ENCODE data around the gene SPAG6.
"Not testable (repeated sequence)": the region's sequence is repeated elsewhere in the genome, so short reads cannot be mapped to it uniquely, and the experiment has no call there.

Gene SPAG6

GRCh38 chr10:22341190-22341925, 3.9 kb upstream of the SPAG6 start:
- DNase-seq (ENCODE audit: low read depth in 3 of 3): no peak

DNA sequence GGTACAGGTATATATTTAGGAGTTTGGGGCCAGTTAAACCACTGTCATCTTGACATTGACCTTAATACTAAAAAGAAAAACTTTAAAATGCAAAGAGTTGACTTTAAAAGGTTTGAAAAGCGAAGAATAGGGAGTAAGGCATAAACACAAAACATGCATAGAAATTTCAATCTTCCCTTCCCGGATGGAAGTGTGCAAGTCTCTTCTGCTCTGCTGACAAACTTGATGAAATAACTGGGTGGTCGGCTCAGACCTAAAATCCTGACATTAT, 3.4 kb upstream of the SPAG6 start:
- DNase-seq (ENCODE audit: low read depth in 3 of 3): no peak

DNA sequence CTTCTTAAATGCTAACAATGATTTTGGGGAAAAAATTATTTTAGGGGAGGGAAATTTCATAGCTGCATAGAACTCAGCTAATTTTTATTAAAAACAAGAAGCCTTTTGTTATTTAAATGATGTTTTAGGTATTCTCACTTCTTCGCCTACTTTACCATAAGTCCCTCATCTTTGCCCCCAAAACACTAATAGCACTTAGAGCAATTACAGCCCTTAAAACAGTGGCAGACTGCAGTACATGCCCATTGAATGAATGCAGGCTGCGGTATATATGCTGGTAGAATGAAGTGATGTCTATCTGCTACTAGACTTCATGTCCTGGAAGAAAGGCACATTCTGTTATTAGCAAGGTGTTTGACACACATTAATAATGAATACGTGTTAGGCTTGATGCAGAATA, 2.9 kb upstream of the SPAG6 start:
- no peak for DNase-seq (ENCODE audit: low read depth in 3 of 3)

DNA sequence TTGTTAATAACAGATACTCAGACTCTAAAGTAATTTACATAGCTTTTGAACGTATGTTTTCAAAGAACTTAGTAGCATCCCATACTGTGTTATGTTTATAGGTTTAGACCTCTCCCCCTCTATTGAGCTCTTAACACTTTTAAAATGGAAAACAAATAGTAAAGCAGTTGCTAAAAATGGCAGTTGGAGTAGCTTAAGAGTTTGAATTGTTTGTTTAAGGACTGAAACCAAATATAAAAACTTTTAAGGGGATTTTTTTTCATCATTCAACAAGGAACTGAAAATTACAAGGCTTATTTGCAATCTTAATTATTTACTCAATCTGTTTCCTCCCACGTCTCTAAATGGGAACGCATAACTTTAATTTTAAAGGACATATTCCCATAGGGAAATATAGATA, 1.6 kb upstream of the SPAG6 start:
- no peak for DNase-seq (ENCODE audit: low read depth in 3 of 3)

GRCh38 chr10:22344249-22344648, 1.0 kb upstream of the SPAG6 start:
- no peak for DNase-seq (ENCODE audit: low read depth in 3 of 3)

DNA sequence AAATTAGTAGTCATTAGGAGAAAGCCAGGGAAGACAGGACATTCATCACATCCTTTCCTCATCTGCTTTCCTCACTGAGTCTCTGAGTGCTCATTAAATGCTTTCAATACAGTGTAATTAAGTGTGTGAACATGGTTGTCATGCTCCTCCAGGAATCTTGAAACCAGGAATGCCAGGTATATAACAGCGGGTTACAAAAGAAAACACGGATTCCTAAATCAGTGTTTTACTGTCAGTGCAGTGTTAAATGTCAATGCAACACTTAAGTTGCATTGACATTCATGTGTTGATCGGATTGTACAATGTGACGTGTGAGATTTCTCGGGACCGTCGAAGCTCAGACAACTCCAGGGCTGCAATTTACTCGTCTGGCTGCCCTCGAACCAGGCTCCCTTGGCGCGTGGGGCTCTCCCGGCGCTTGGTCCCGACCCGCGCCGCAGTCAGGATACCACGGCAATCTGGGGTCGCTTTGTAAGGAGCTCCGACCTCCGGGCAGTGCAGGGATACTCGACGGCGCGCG, 455 bp upstream of the SPAG6 start:
- no peak for DNase-seq (ENCODE audit: low read depth in 3 of 3)

- DNase-seq (ENCODE audit: low read depth in 3 of 3): no peak
These were observed 883 bp downstream of the SPAG6 start for GRCh38 chr10:22346096-22346661.

DNA sequence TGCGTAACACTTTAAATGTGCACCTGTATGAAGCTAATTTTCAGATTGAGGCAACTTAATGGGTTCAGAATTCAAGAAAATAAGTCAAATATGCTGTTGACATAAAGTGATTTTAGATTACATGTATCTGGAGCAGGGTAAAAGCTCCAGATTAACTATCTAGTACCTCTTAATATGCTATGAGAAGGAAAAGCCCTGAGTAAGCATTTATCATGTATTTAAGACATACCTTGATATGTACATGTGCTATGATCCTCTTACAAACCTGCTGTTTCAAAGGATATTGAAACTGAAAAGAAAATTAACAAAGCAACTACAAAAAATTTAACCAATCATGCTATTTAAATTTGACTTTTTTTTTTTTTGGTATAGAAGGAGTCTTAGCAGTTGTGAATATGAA, 4.5 kb downstream of the SPAG6 start:
- DNase-seq (ENCODE audit: low read depth in 3 of 3): no peak

- DNase-seq (ENCODE audit: low read depth in 3 of 3): no peak
These were observed 5.9 kb downstream of the SPAG6 start for GRCh38 chr10:22351131-22351703.

DNA sequence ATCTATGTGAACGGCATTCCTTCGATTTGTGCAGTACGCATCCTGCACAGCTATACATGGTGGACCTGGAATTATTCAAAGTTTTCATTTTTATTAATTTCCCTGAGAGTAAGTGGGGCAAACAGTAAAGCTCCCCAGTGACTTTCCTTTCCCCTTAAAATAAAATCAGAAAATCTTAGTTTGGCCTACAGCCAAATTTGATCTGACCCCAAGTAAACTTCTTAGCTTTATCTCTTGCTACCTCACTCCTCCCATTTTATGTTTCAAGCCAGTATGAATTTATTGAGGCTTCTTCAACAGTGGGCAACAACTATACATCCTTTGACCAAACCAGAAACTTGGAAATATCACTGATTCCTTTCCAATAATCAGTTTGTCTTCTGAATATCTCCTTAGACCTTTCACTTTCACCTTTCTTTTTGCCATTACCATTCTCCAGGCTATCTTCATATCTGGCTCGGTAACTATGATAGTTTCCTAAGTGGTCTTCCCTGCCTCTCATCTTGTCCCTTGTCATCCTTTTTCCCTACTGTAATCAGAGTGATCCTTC, 11.1 kb downstream of the SPAG6 start:
- DNase-seq (ENCODE audit: low read depth in 3 of 3): no peak

DNA sequence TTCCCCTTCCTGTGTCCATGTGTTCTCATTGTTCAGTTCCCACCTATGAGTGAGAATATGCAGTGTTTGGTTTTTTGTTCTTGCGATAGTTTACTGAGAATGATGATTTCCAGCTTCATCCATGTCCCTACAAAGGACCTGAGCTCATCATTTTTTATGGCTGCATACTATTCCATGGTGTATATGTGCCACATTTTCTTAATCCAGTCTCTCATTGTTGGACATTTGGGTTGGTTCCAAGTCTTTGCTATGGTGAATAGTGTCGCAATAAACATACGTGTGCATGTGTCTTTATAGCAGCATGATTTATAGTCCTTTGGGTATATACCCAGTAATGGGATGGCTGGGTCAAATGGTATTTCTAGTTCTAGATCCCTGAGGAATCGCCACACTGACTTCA, 12.5 kb downstream of the SPAG6 start:
- not testable (repeated sequence) for DNase-seq (ENCODE audit: low read depth in 3 of 3)

- no peak for DNase-seq (ENCODE audit: low read depth in 3 of 3)
These were observed 18.0 kb downstream of the SPAG6 start for GRCh38 chr10:22363305-22363704.

DNA sequence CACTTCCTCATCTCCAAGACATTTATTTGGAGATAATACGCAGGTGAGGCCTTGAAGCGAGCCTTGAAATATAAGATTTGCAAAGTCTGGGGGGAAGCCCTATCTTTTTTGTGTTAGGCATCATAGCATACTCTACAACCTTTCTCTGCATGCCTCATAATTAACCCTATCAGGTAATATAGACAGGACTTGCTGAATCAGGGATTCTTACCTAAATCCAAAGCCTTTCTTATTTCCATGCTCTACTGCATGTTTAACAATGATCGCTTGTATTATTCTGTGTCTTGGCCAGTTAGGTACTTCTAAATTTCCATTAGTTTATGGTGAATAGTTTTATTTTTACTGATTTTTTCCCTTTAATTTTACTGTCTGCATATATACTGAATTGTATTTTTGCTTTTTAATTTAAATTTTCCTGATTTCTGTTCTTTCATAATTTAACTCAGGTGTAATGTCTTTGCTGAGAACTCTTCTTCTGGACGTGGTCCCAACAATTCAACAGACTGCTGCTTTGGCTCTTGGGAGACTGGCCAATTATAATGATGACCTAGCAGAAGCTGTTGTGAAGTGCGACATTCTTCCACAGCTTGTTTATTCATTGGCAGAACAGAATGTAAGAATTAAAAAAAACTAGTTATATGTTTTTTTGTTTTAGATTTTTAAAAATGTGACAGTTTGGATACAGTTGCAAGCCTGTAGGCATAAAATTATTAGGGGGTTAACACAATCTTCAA, 19.3 kb downstream of the SPAG6 start:
- DNase-seq (ENCODE audit: low read depth in 3 of 3): no peak

- no peak for DNase-seq (ENCODE audit: low read depth in 3 of 3)
These were observed 19.9 kb downstream of the SPAG6 start for GRCh38 chr10:22365233-22365632.

- no peak for DNase-seq (ENCODE audit: low read depth in 3 of 3)
These were observed 20.5 kb downstream of the SPAG6 start for GRCh38 chr10:22365644-22366434.

GRCh38 chr10:22366435-22366703, 21.1 kb downstream of the SPAG6 start:
- no peak for DNase-seq (ENCODE audit: low read depth in 3 of 3)

DNA sequence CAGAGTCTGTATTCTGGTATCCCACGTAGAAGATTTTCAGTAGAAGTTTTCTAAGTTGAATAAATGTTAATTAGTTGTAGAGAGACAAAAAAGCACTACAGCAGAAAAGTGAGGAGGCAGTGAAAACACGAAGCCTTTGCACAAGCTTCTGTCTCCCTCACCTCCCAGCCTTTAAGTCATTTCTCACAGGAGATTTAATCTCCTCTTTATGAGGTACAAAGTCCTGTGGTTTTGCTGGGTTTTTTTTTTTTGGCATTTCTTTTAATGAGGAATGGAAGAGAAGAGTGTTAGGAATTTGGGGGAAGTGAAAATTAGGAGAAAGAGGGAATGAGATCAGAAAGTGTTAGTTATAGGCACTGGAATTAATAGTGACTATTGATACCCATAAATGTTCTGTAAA, 21.5 kb downstream of the SPAG6 start:
- no peak for DNase-seq (ENCODE audit: low read depth in 3 of 3)

- DNase-seq (ENCODE audit: low read depth in 3 of 3): no peak
These were observed 22.2 kb downstream of the SPAG6 start for GRCh38 chr10:22367471-22367870.

DNA sequence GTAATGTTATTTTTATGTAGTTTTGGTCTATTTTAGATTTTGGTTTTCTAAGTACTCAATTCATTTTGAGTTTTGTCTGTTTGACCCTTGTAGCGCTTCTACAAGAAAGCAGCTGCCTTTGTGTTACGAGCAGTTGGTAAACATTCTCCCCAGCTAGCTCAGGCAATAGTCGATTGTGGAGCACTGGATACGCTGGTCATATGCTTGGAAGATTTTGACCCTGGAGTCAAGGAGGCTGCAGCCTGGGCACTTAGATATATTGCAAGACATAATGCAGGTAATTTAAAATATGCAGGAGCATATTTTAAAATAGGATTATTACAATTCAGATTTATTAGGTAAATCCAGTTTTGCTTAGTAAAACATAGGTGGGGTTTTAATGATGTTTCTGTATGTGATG, 23.1 kb downstream of the SPAG6 start:
- no peak for DNase-seq (ENCODE audit: low read depth in 3 of 3)

GRCh38 chr10:22368981-22369380, 23.7 kb downstream of the SPAG6 start:
- no peak for DNase-seq (ENCODE audit: low read depth in 3 of 3)

DNA sequence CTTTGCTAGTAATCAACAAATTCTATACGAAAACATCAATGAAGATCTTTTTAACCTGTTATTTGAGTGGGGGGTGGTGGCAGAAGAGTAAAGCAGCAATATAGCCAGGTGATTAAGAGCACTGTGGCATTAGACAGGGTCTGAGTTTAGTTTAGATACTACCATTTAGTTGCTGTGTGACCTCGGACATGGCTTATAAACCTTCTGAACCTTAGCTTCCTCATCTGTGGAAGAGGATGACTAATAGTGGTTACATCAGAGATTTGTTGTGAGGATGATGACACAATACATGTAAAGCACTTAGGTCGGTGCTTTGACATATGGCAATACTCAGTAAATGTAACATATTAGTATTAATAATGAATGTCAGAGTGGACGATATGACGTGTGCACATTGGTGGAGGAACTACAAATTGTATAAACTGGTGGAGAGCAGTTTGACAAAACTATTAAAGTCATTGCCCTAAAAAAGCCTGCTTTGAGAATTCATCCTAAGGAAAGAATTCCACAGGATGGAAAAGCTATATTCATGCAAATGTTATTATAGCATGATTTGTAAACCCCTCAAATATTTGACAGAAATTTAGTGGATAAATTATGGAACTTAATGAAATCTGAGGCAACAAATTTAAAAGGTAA, 24.3 kb downstream of the SPAG6 start:
- DNase-seq (ENCODE audit: low read depth in 3 of 3): no peak

- no peak for DNase-seq (ENCODE audit: low read depth in 3 of 3)
These were observed 25.0 kb downstream of the SPAG6 start for GRCh38 chr10:22370320-22370719.
